Adipose tissue (tissue), 3 donors: ENCODE data around the gene CCDC124. TPM values are rescaled to one million over a fixed set of nuclear protein-coding genes. Genes with fewer than 3 reads are reported as not detected.

Source experiments
- H3K27ac ChIP-seq: one replicate; pipeline ENCODE4 v1.5.1; 2013; ENCODE audit warnings: low read depth, low read length
- WGBS, 3 donors: extraction: QIAGEN DNeasy Blood & Tissue Kit; methylation state at CpG; one replicate each; pipeline ENCODE4 v1.1.7; 2013; 5-methylcytosine and 5-hydroxymethylcytosine counted together
- polyA plus RNA-seq, 3 donors: library from polyadenylated mRNA; stranded (reverse); fragments of 200-250 nt; gene quantifications; one replicate each; pipeline ENCODE4 v1.2.3, GENCODE V29; 2013
- donor health status: healthy with polysubstance abuse.
- donor health status: Bipolar disorder and iron deficiency.
- donor health status: healthy.

CCDC124 gene
- polyA plus RNA-seq, 3 donors: 77.4 to 149 (median 111) TPM

- H3K27ac ChIP-seq: no peak overlapping the region
- WGBS, 3 donors: 1 to 2% (median 2%) methylated on average over 47 to 48 of the region's 48 CpGs
These were observed 17.7 kb downstream of the CCDC124 start for GRCh38 chr19:17950310-17951156.

GRCh38 chr19:17951157-17951989, 18.6 kb downstream of the CCDC124 start:
- 1 to 2% (median 2%) methylated on average over 32 to 33 of the region's 33 CpGs for WGBS, 3 donors

DNA sequence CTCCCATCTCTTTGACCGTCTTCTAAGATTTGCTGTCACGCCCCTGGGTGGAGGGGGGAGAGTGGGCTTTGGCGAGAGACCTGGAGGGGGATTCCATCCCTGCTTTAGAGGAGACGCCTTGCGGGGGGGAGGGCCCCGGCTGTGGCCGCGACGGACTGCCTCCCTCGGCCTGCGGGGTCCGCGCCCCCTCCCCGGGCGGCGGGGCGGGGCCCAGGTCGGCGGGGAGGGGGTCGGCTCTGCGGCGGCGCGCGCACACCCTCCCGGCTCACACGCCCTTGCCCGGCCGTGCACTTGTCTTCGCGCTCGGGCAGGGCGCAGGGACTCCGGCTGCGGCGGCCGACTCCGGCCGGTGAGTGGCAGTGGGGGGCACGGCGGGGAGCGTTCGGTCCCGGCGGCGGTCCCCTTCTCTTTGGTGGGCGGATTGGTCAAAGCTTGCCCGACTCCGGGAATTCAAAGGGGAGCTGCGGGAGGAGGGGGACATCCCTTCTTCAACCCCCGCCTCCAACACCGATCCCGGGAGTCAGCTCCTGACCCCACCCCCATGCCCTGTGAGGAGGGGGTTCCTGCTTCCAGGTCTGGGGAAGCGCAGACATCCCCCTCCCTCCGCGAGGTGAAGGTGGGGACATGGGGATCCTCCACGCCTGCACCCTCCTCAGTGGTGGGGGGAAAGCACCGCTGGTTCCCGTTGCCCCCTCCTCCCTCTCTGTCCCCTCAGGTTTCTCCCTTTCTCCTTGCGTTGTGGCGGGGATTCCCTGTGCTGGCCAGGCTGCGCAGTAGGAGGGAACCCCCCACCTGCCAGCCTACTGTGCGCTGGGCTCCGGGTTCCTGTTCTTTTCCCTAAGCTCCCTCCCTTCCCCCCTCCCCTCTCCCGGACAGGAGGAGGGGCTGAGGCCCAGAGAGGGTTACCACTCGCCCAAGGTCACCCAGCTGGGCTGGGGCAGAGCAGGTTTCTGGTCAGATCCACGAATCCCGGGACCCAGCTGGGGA, 19.5 kb downstream of the CCDC124 start:
- WGBS, 3 donors: 1 to 2% (median 1%) methylated on average over 55 to 68 of the region's 68 CpGs
- no peak overlapping the region for H3K27ac ChIP-seq

More at GRCh38 chr19:17951157-17951989, 18.6 kb downstream of the CCDC124 start:
- no peak overlapping the region for H3K27ac ChIP-seq

GRCh38 chr19:17953316-17953801, 20.5 kb downstream of the CCDC124 start:
- no peak overlapping the region for H3K27ac ChIP-seq
- 51 to 64% (median 64%) methylated on average over 7 of the region's 7 CpGs for WGBS, 3 donors

- H3K27ac ChIP-seq: no peak overlapping the region
- WGBS, 3 donors: 75 to 88% (median 84%) methylated on average over 4 of the region's 4 CpGs
These were observed 21.1 kb downstream of the CCDC124 start for GRCh38 chr19:17953869-17954268.

DNA sequence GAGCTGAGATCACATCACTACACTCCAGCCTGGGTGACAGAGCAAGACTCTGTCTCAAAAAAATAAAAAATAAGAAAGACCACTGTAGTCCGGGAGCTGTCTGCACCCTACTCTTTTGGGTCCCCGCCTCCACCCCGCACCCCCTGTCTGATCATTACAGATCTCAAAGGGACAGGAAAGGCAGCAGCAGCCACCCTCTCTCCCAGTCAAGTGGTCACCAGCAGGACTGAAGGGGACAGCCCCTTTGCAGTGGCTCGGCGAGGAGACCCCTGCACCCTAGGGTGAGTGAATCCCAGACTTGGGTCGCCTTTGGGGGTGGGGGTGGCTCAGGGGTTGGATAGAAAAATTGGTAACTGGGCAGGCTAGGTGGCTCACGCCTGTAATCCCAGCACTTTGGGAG, 21.6 kb downstream of the CCDC124 start:
- no peak overlapping the region for H3K27ac ChIP-seq
- 71 to 88% (median 85%) methylated on average over 7 of the region's 7 CpGs for WGBS, 3 donors

DNA sequence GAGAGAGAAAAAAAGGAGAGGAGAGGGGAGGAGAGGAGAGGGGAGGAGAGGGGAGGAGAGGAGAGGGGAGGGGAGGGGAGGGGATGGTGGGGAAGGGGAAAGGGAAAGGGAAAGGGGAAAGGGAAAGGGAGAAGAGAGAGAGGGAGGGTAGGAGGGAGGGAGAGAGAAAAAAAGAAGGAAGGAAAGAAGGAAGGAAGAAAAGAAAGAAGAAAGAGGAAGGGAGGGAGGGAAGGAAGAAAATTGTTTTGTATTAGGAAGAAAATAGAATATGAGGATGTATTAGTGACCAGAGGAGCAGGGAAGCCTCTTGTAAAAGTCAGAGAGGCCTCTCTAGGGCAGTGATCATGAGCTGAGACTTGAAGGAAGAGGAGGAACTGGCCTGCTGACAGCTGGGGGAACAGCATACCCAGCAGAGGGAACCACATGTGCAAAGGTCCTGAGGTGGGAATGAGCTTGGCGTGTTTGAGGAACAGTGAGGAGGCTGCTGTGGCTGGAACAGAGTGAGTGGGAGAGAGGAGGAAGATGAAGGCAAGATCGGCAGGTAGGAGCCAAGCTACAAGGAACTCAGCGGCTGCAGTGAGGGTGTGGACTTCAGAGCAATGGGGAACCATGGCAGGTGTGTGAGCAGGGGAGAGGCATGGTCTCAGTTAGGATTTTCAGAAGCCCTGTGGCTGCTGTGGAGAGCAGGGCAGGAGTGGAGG, 24.5 kb downstream of the CCDC124 start:
- WGBS, 3 donors: 75 to 80% (median 77%) methylated on average over 3 of the region's 3 CpGs
- no peak overlapping the region for H3K27ac ChIP-seq

GRCh38 chr19:17957885-17958284, 25.1 kb downstream of the CCDC124 start:
- H3K27ac ChIP-seq: no peak overlapping the region

GRCh38 chr19:17963936-17964691, 31.3 kb downstream of the CCDC124 start:
- WGBS, 3 donors: 49 to 69% (median 57%) methylated on average over 13 of the region's 13 CpGs
- H3K27ac ChIP-seq: no peak overlapping the region

DNA sequence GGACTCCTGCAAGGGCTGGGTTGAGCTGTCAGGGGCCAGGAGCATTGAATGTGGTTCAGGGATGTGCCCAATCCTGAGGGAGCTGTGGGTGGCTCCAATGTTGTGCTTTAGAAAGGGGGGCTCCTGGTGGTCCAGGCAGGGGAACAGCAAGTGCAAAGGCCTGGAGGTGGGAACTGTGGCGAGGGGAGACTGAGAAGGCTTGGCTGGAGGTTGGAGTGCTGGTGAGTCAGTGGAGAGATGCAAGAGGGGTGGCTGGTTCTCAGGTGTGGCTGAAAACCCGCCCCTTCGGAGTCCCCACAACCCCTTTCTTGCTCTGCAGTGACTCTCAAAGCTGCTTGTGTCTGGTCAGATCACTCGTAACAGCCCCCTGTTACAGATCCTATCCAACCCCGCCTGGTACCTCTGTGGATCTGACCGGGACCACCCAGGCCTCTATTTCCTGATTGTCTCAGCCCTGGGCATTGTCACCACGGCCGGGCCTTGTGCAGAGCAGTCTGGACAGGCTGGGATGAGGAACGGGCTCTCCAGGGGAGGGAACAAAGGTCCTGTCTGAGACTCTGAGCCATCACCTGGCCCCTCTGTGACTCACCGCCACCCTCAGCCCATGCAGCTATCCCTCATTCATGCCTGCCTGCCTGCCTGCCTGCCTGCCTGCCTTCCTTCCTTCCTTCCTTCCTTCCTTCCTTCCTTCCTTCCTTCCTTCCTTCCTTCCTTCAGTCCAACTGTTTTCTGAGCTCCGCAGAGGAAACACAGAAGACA, 32.7 kb downstream of the CCDC124 start:
- WGBS, 3 donors: 56 to 73% (median 58%) methylated on average over 10 to 11 of the region's 11 CpGs
- H3K27ac ChIP-seq: no peak overlapping the region

- no peak overlapping the region for H3K27ac ChIP-seq
- 42 to 68% (median 51%) methylated on average over 2 of the region's 2 CpGs for WGBS, 3 donors
These were observed 33.3 kb downstream of the CCDC124 start for GRCh38 chr19:17966129-17966483.

GRCh38 chr19:17966550-17967256, 33.9 kb downstream of the CCDC124 start, which contains the start of gene KCNN1:
Gene KCNN1, plus strand, starts transcription at chr19:17967107. Its CDS starts 6,782 bp downstream, at chr19:17973889.
- H3K27ac ChIP-seq: no peak within 1 kb of the TSS
- WGBS, 3 donors: 6 to 12% (median 8%) methylated on average over 13 to 57 of the region's 59 CpGs

DNA sequence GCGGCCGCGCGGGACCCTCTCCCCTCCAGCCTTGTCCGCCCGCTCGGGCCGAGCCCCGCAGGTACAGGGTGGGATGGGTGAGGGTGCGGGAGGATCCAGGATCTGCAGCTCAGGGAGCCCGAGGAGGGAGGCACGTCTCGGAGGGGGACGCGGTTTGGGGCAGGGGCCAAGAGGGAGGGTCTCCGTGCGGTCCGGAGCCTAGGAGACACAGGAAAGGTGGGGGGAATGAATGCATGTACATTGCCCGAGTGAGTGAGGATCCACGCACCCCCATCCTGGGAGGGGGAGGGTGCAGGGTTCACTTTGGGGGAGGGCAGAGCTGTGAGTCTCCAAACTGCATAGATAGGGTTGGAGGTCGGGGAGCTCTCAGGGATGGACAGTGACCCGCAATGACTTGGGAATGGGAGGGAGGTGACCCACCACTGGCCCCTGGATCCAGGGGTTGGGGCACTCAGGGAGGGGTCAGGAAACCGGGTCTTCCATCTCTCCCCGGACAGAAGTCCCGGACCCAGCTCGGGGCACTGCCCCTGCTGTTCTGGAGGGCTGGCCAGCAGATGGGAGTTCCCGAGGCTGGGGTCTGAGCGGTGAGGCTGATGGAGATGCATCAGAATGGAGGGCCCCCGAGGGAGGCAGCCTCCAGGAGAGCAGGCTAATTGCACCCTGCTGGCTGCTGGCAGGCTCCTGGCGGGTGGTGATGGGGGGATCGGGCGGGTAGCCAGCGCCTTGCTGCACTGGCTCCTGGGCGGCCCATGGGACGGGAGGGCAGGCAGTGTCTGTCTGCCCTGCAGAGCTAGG, 34.6 kb downstream of the CCDC124 start:
- 13 to 16% (median 15%) methylated on average over 27 to 35 of the region's 35 CpGs for WGBS, 3 donors
- H3K27ac ChIP-seq: no peak overlapping the region

DNA sequence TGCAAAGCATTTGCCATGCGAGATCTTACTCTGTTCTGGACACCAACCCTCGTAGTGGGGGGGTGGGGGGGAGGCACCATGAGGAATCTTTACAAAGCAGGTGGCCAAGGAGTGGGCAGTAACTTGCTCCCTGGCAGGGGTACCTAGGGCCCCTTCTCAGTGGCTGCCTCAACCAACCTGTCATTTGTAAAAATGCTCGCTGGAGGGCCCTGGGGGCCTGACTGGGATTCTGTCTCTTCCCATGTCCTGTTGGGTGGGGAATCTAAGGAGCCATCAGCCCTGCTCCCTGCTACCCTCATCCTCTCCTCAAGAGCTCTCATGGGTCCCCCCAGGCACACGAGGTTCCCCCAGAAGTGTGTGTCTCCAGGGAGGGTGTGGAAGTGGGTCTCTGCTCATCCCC, 35.5 kb downstream of the CCDC124 start:
- 67 to 75% (median 70%) methylated on average over 4 of the region's 4 CpGs for WGBS, 3 donors
- no peak overlapping the region for H3K27ac ChIP-seq
